Right lobe of liver (tissue), 4 donors: Measurements from ENCODE around the gene FBXO8.

ENCODE experiments used
- POLR2A ChIP-seq: fragments of 450-650 bp; IDR thresholded peaks from one replicate; pipeline ENCODE4 v1.6.1; 2017; ENCODE audit warnings: antibody characterized with exemption, mild to moderate bottlenecking
- TF ChIP-seq, protein P1 (sequence below), 4 donors: fragments of 200-600 bp in 3 of 4; fragments of 450-650 bp in 1 of 4; IDR thresholded peaks; one replicate each; pipeline versions ENCODE4 v1.5.1 to v1.8.0; 2016 to 2022; ENCODE audit warnings: antibody characterized with exemption in 4 of 4, mild to moderate bottlenecking in 2 of 4
- donor health status: DM: no; HTN: no; CAD: no.
- donor health status: DM: no; HTN: no; CAD: no.
- donor health status: DM: no; HTN: yes; CAD: no.

GRCh38 chr4:174318829-174319764 is 35.6 kb upstream of the FBXO8 start:
- TF ChIP-seq, protein P1, sequence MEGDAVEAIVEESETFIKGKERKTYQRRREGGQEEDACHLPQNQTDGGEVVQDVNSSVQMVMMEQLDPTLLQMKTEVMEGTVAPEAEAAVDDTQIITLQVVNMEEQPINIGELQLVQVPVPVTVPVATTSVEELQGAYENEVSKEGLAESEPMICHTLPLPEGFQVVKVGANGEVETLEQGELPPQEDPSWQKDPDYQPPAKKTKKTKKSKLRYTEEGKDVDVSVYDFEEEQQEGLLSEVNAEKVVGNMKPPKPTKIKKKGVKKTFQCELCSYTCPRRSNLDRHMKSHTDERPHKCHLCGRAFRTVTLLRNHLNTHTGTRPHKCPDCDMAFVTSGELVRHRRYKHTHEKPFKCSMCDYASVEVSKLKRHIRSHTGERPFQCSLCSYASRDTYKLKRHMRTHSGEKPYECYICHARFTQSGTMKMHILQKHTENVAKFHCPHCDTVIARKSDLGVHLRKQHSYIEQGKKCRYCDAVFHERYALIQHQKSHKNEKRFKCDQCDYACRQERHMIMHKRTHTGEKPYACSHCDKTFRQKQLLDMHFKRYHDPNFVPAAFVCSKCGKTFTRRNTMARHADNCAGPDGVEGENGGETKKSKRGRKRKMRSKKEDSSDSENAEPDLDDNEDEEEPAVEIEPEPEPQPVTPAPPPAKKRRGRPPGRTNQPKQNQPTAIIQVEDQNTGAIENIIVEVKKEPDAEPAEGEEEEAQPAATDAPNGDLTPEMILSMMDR (IDR thresholded peaks at IDR 0.05), result peak; percentile 79 to 88 (median 81)
- no peak for TF ChIP-seq POLR2A
